Measurements from ENCODE around the gene PSMD11.

The PSMD11 gene

DNA sequence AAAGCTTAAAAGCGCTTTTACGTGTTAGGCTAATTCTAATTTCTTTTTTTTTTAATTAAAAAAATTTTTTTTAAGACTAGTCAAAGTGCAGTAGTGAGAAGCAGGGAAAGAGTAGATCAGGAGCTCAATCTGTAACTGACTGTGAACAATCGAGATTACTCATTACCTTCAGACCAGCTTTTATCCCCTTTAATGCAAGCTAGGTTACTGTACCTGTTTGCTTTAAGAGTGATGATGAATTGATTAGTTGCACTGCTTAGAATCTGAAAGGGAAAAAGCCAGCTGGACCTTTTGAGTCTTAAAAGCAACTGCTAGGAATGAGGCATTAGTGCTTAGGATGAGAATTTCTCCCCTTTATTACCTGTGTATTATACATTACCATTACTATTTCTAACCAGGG, 19.0 kb downstream of the PSMD11 start:
- in situ Hi-C loops (cut with MboI; ENCODE audit: low sequenced_read_pairs): loop anchor here (25.0 kb wide), 2 partner anchors 149 to 299 kb away; no protein-coding TSS in a partner anchor

DNA sequence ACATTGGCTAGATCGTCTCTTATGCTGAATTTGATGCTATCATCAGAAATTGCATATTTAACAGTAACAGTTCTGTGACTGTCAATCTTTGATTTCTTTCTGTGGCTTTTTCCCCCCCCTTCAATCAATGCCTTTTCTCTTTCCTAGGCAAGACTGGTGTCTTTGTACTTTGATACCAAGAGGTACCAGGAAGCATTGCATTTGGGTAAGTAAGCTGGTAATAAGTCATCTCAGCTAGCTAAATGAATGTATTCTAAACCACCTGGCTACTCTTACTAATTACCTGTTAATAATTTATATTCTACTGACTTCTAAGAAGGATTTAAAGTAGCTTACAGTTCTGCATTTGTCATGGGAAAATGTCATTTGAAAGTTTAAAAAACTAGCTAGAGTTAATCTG, 20.1 kb downstream of the PSMD11 start:
- in situ Hi-C loops (cut with MboI; ENCODE audit: low sequenced_read_pairs): loop anchor here (25.0 kb wide), 2 partner anchors 148 to 298 kb away; no protein-coding TSS in a partner anchor

DNA sequence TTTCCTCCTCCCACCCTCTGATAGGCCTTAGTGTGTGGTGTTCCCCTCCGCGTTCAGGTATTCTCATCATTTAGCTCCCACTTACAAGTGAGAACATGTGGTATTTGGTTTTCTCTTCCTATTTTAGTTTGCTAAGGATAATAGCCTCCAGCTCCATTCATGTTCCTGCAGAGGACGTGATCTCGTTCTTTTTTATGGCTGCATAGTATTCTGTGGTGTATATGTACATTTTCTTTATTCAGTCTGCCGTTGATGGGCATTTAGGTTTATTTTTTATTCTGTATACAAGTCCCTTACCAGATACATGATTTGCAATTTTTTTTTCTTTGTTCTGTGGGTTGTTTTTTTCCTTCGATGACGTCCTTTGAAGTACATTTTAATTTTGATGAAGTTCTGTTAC, 23.6 kb downstream of the PSMD11 start:
- in situ Hi-C loops (cut with MboI; ENCODE audit: low sequenced_read_pairs): loop anchor here (25.0 kb wide), 2 partner anchors 144 to 294 kb away; no protein-coding TSS in a partner anchor

DNA sequence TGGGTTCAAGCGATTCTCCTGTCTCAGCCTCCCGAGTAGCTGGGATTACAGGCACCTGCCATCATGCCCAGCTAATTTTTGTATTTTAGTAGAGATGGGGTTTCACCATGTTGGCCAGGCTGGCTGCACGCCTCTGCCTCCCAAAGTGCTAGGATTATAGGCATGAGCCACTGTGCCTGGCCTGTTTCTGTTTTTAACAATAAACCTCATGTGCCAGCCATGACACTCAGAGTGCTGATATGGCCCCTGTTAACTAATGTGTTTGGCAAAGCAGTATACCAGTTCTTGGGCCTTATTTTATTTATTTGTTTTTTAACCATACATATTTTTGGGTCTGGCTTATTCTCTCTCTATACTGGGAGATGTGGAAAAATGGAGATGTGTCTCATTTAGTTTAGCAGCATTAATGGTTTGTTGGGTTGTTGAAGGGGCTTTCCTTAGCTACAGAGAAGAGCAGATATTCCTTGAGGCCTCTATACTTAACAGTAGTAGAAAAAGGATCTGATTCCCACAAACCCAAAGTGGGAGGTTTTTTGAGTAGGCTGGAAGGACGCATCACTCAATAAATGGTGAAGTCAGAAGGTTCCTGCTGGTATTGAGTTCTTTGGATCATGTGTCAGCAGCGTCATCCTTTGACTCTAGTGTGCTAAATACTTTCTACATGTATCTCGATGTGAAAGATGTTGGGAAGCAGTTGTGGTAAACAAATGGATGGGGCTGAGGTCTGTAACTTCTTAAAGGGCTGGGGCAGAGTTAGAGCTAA, 26.3 kb downstream of the PSMD11 start:
- in situ Hi-C loops (cut with MboI; ENCODE audit: low sequenced_read_pairs): loop anchor here (25.0 kb wide), 2 partner anchors 142 to 292 kb away; no protein-coding TSS in a partner anchor

DNA sequence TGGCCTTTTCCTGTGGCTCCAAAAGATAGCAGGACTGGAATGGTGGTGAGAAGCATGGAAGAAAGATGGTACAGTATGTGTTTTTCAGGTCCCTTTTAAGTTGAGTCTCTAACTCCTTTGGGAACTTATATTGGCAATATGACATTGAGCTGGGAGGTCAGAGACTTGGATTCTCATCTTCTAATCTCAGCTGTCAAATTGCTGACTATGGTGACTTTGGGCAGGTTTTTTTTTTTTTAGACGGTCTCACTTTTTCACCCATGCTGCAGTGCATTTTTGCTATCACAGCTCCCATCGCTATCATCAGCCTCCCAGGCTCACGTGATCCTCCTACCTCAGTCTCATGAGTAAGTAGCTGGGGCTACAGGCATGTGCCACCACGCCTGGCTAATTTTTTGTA, 27.3 kb downstream of the PSMD11 start:
- in situ Hi-C loops (cut with MboI; ENCODE audit: low sequenced_read_pairs): loop anchor here (25.0 kb wide), 2 partner anchors 141 to 291 kb away; no protein-coding TSS in a partner anchor

DNA sequence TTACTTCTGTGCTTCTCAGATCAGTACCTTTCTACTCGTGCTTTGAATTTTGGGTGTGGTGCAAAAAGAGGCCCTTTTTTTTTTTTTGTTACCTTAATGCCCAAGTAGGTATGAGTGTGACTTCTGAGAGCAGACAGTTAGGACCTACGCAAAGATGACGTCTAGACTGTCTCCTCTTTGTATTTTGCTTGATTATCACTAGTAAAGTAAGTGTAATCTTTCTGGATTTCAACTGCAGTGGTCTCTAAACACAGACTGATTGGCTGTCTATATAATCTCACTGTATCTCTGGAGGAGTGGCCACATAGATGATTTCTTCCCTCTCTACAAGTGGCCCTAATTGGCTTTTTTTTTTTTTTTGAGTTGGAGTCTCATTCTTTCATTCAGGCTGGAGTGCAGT, 30.9 kb downstream of the PSMD11 start:
- in situ Hi-C loops (cut with MboI; ENCODE audit: low sequenced_read_pairs): no loop called here

DNA sequence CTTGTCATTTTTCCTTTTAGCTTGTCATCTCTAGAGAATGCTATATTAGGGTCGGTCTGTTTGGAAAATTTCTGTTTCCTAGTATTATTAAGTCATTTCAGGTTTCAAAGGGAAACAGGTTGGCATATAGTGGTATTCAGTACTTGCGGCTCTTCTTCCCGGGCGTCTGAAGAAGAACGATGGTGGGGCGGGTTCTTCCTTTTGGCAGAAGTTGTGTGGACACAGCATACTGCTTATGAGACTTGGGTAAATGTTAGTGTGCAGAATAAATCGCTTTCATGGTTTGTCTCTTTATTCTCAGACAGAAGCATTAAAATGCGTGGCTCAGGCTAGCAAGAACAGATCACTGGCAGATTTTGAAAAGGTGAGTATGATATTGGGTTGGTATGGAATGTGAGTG, 32.9 kb downstream of the PSMD11 start:
- in situ Hi-C loops (cut with MboI; ENCODE audit: low sequenced_read_pairs): no loop called here

DNA sequence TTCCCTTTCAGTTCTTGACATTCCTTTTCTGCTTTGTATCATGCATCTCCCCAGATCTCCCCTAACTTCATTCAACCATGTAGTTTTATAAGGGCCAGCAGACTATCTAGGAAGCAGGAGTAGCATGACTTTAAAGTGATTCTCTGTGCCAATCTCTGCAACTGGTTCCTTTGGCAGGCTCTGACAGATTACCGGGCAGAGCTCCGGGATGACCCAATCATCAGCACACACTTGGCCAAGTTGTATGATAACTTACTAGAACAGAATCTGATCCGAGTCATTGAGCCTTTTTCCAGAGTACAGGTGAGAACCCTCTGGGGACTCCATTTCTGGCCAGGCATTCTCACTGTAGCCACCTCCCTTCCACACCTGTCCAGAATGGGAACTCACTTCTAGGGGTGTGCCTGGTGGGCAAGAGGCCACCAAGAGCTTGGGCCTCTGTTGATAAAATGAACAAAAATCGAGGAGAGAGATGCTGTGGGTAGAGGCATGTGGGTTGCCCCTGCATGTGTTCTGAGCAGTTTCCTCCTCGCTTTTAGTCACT, 34.8 kb downstream of the PSMD11 start:
- in situ Hi-C loops (cut with MboI; ENCODE audit: low sequenced_read_pairs): no loop called here

DNA sequence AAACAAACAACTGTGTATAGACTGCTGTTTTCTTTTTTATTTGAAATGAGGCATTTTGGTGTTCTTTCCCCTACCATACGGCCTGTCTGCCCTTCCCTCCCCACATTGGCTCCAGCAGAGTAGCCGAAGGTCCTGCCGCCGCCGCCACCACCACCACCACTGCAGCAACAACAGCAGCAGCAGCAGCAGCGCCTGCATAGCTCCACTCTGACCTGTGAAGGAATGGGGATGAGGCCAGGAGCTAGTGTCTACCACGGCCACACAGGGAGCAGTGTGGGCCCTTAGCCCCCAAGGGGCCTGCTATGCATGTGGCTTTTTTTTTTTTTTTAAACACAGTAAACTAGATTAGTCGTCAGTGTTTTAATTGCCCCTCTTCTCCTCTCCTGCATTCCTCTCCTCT, 36.9 kb downstream of the PSMD11 start:
- in situ Hi-C loops (cut with MboI; ENCODE audit: low sequenced_read_pairs): no loop called here

DNA sequence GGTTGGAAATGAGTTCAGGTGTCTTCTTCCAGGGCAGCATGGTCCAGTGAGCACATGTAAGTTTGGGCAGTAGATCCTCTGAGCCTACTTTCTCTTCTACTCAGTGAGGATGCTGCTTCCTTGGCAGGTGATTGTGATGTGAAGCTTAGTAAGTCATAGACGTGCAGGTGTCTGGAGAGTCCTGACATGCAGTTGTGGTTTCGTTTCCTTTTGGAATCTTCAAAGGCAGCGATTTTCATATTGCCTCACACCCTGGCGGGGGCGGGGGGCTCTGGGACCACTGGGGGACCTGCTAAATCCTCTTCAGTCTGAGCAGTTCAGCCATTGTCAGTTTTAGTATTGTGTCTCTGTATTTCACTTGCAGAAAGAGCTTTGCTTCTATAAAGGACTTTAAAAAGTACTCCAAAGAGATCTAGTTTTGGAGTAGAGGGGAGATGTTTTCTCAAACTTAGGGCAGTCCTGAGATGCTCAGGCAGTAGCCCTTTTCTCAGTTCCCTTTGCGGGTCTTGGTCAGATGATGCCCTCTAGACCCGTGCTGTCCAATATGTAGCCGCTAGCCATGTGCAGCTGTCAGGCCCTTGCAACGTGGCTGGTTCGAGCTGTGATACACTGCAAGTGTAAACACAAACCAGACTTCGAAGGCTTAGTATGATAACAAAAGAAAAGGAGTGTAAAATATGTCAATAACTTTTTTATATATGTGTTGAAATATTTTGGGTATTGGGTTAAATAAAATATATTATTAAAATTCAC, 38.4 kb downstream of the PSMD11 start:
- in situ Hi-C loops (cut with MboI; ENCODE audit: low sequenced_read_pairs): no loop called here

DNA sequence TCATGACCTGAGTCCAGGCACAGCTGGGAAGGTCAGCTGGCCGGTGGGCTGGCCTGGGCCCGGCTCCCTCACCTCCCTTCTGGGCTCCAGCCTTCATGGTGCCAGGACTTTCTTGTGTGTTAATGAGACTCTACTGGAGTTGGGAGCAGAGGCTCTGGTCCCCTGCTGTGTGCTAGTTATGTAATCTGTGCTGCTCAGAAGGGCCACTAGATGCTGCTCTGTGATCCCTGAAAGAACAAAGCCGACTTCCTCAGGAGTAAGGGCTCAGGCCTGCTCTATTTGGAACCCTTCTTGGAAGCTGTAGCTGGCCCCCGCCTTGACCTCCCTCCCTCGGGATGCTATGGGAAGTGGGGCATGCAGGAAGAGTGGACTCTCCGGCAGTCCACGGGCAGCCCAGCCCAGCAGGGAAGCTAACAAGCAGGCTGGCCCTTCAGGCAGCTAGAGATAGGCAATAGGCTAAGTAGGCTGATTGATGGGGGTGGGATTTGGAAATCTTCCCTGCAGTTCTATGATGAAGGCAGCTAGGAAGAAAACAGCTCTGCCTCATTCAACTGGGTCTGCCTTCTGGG, 39.2 kb downstream of the PSMD11 start:
- in situ Hi-C loops (cut with MboI; ENCODE audit: low sequenced_read_pairs): no loop called here

DNA sequence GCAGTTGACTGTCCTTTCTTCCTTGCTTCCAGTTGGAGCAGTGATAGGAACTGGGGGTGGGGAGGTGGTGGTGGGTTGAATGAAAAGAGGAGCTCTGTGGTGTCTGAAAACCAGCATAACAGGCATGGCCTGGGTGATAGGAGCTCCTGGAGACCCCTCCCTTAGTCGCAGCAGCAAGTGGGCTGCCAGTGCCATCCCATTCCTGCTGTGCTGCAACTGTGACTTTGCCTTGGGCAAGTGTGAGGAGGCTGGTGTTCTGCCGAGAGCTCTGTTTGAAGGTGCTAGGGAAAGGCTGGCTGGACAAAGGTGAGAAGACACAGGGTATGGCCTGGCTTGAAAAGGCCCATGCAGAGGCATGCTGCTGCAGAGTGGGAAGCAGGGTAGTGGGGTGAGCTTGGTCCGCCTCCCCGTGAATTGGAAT, 39.7 kb downstream of the PSMD11 start:
- in situ Hi-C loops (cut with MboI; ENCODE audit: low sequenced_read_pairs): no loop called here

DNA sequence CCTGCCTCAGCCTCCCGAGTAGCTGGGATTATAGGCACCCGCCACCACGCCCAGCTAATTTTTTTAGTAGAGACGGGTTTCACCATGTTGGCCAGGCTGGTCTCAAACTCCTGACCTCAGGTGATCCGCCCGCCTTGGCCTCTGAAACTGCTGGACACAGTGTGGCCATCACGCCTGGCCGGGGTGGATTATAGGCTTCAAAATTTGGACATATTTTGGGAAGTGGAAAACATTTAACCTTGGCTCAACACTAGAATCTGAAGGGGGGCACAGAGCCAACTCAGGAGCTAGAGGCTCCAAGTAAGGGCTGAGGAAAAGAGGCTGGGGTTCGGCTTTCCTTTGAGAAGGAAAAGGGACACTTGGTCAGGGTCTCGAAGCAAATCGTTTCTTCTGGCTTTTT, 40.3 kb downstream of the PSMD11 start:
- in situ Hi-C loops (cut with MboI; ENCODE audit: low sequenced_read_pairs): no loop called here

DNA sequence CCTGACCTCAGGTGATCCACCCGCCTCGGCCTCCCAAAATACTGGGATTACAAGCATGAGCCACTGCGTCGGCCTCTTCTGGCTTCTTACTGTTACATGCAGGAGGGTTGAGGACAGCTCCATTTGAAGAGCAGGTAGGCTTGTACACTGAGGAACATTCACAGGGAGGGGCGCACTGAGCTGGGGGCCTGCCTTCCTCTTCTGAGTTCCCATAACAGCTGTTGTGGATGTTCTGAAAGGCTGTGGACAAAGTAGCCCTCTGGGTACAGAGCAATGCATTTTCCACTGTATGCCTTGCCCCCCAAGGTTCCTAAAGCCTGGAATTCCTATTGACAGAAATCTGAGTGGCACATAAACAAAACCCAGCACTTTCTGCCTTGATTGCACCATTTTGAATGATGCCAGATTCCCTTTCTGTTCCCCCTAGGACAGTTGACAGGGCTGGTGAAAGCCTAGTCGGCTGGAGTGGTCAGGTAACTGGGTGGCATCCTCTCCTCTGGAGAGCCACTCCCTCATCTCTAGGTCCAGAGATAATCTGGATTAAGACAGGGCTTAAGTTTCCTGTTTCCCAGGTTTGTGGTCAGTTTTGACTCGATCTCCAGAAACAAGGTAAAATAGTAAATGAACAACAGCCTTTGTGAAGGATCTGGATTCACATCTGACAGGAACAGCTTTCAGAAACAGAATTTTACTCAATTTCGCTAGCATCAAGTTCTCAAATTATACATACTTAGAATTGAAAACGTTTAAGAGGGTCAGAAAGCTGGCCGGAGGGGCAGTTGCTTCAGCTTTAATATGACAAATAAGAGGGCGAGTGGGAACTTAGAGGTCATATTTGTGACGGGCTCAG, 41.2 kb downstream of the PSMD11 start:
- in situ Hi-C loops (cut with MboI; ENCODE audit: low sequenced_read_pairs): no loop called here

DNA sequence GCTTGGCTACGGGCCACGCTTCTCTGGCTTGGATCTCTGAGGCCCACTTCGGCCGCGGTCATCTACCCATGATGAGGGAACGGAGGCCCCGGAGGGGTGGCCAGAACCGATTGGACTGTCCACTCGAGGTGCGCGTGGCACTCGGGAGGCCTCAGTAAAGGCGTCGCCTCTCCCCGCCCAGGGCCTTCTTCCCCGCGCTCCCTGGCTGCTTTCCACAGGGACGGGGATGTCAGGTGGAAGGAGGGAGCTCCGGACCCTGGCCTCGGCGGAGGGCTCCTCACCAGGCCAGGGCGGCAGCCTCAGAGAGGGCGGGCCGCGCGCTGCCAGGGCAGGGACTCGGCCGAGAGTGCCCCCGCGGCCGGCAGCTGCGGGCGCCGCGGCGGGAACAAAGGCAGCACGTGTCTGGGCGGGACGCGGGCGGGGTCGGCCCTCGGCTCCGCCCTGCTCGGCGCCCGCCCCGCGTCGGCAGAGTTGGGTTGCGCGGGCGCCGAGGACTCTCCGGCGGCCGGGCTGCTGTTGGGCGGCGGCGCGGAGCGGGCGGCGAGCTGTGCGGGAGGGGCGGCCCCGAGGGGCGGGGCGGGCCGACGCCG, 41.9 kb downstream of the PSMD11 start:
- in situ Hi-C loops (cut with MboI; ENCODE audit: low sequenced_read_pairs): no loop called here

DNA sequence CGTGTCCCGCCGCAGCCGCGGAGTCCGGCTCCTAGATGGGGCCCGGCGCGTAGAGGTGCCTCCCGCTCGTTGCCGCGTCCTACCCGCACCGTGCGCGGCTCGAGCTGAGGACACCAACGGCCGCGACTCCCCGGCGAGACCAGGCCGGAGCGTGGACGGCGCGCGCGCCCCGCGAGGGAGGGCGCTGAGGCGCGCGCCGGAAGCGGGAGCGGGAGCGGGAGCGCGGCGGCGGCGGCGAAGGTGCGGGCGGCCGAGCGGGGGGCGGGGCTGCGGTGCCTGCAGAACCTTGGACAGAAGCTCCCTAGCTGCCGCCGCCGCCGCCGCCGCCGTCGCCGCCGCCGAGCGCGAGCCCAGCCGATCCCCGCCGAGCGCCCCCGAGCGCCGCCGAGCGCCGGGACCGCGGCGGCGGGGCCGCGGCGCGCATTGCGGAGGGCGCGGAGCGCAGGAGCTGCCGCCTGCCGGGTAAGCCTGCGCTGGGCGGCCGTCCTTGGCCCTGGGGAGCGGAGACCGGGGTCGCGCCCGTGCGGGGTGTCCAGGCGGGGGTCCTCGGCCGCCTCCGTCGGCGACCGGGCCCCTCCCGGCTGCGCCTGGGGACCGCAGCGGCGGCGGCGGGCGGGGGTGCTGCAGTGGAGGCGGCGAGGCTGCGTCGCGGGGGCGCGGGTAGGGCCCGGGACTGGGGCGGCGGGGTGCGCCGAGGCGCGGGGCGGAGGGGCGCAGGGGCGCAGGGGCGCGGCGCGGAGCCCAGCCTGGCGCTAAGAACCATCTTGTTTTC, 42.6 kb downstream of the PSMD11 start, which contains the start of gene CDK5R1:
Gene CDK5R1, plus strand, starts transcription at position 293 of the 772 bp plus-strand sequence. CDS start 628 bp downstream, outside the sequence.
- in situ Hi-C loops (cut with MboI; ENCODE audit: low sequenced_read_pairs): no loop called here

DNA sequence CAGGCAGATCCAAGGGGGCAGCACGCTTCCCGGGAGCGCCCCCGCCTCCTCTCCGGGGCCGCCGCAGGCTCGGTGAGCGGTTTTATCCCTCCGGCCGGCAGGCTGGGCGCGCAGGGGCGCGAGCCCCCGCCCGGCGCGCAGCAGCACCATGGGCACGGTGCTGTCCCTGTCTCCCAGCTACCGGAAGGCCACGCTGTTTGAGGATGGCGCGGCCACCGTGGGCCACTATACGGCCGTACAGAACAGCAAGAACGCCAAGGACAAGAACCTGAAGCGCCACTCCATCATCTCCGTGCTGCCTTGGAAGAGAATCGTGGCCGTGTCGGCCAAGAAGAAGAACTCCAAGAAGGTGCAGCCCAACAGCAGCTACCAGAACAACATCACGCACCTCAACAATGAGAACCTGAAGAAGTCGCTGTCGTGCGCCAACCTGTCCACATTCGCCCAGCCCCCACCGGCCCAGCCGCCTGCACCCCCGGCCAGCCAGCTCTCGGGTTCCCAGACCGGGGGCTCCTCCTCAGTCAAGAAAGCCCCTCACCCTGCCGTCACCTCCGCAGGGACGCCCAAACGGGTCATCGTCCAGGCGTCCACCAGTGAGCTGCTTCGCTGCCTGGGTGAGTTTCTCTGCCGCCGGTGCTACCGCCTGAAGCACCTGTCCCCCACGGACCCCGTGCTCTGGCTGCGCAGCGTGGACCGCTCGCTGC, 43.3 kb downstream of the PSMD11 start:
- in situ Hi-C loops (cut with MboI; ENCODE audit: low sequenced_read_pairs): no loop called here

DNA sequence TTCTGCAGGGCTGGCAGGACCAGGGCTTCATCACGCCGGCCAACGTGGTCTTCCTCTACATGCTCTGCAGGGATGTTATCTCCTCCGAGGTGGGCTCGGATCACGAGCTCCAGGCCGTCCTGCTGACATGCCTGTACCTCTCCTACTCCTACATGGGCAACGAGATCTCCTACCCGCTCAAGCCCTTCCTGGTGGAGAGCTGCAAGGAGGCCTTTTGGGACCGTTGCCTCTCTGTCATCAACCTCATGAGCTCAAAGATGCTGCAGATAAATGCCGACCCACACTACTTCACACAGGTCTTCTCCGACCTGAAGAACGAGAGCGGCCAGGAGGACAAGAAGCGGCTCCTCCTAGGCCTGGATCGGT, 43.9 kb downstream of the PSMD11 start:
- in situ Hi-C loops (cut with MboI; ENCODE audit: low sequenced_read_pairs): no loop called here

Data from HL-60/S4 treated with phorbol 12-myristate 13-acetate at 8.2 ng/mL for 4 days and 3 days (cell line).